Activated CD4-positive, alpha-beta T cell treated with anti-CD3 and anti-CD28 coated beads for 1 hour (primary cell): ENCODE measurements around the gene MRPL22.
"Not testable (repeated sequence)": the region's sequence is repeated elsewhere in the genome, so short reads cannot be mapped to it uniquely, and the experiment has no call there.

Source experiments
- DNase-seq: peaks from one replicate; pipeline ENCODE4 v3.0.0-alpha.2; 2020

The MRPL22 gene

GRCh38 chr5:154999865-155000264 is 59.0 kb downstream of the MRPL22 start:
- no peak for DNase-seq

- DNase-seq = no peak
Measured at GRCh38 chr5:155001523-155001922, 60.6 kb downstream of the MRPL22 start.

GRCh38 chr5:155002722-155003121 is 61.8 kb downstream of the MRPL22 start:
- DNase-seq = not testable (repeated sequence)

- DNase-seq = no peak
Measured at GRCh38 chr5:155004138-155004744, 63.4 kb downstream of the MRPL22 start.

- not testable (repeated sequence) for DNase-seq
Measured at GRCh38 chr5:155006265-155006664, 65.4 kb downstream of the MRPL22 start.

- no peak for DNase-seq
Measured at GRCh38 chr5:155008669-155009068, 67.8 kb downstream of the MRPL22 start.

- no peak for DNase-seq
Measured at GRCh38 chr5:155010881-155011280, 70.0 kb downstream of the MRPL22 start.

GRCh38 chr5:155013526-155013925 is 72.7 kb downstream of the MRPL22 start, which contains the start of gene KIF4B:
Gene KIF4B, plus strand, starts transcription at chr5:155013755. Its CDS starts 105 bp downstream, at chr5:155013860.
- no peak for DNase-seq

GRCh38 chr5:155015239-155015638 is 74.4 kb downstream of the MRPL22 start:
- no peak for DNase-seq

- DNase-seq = no peak
Measured at GRCh38 chr5:155017610-155018009, 76.7 kb downstream of the MRPL22 start.
